Ovary (tissue), 9 donors: Measurements from ENCODE around the gene SV2B. TPM values are rescaled to one million over a fixed set of nuclear protein-coding genes. Genes with fewer than 3 reads are reported as not detected.

Source experiments
- DNase-seq, 5 donors: peaks; one replicate each; pipeline ENCODE4 v3.0.0-alpha.2; 2019 to 2020
- H3K27ac ChIP-seq, 2 donors: fragments of 200-600 bp; one replicate each; pipeline versions ENCODE4 v1.5.1 to v1.8.0; 2019 to 2022
- H3K27me3 ChIP-seq: fragments of 200-600 bp; one replicate; pipeline ENCODE4 v1.8.0; 2022
- H3K36me3 ChIP-seq: fragments of 200-600 bp; sonication (generic); one replicate; pipeline ENCODE4 v1.5.1; 2019
- H3K4me1 ChIP-seq: one replicate; pipeline ENCODE4 v1.8.1; 2013; ENCODE audit warnings: mild to moderate bottlenecking, moderate library complexity; ENCODE audit not compliant: insufficient read depth
- H3K4me3 ChIP-seq: fragments of 200-600 bp; sonication (generic); one replicate; pipeline ENCODE4 v1.5.1; 2017
- H3K9me3 ChIP-seq, 2 donors: fragments of 200-600 bp in 1 of 2; sonication (generic) in 1 of 2; one replicate each; pipeline versions ENCODE4 v1.5.1 to v1.8.1; 2013 to 2019; ENCODE audit warnings: mild to moderate bottlenecking in 1 of 2, moderate library complexity in 1 of 2
- EP300 ChIP-seq: sonication (generic); formaldehyde crosslinking; IDR thresholded peaks from one replicate; pipeline ENCODE4 v1.6.1; 2017; ENCODE audit warnings: antibody characterized with exemption
- POLR2A ChIP-seq: fragments of 450-650 bp; IDR thresholded peaks from one replicate; pipeline ENCODE4 v1.6.1; 2017; ENCODE audit warnings: antibody characterized with exemption, mild to moderate bottlenecking, moderate library complexity
- WGBS, 3 donors: extraction: QIAGEN DNeasy Blood & Tissue Kit in 1 of 3; methylation state at CpG; one replicate each; pipeline versions ENCODE4 v1.1.5 to v1.1.7; 2013 to 2017; 5-methylcytosine and 5-hydroxymethylcytosine counted together
- intact Hi-C, 4 donors: fragments of 100-400 bp; cut with DNase I; formaldehyde crosslinking; loops; one replicate each; pipeline versions ENCODE4 v1.11.0 to v1.15.1; 2022 to 2023
- polyA plus RNA-seq, 2 donors: library from polyadenylated mRNA; stranded (reverse); fragments of 200-250 nt in 1 of 2; fragments of 350-450 nt in 1 of 2; fragmentation: Illumina TruSeq in 1 of 2; extraction: RNeasy Lipid Tissue Mini Kit (QIAGEN cat#74804) in 1 of 2; gene quantifications; one replicate each; pipeline ENCODE4 v1.2.3, GENCODE V29; 2013 to 2014
- total RNA-seq, 7 donors: library from RNA; depleted of rRNA in 2 of 7; stranded (reverse); fragments of >200 nt in 2 of 7; fragmentation: NEBNext Ultra II Directional in 3 of 7; extraction: Animal tissue kit (Norgen Biotek cat#: 25700) in 3 of 7; gene quantifications; one replicate each; pipeline versions ENCODE4 v1.1.0 to v1.2.4, GENCODE V29; 2016 to 2023
- TF ChIP-seq, protein P1 (sequence below), 3 donors: fragments of 450-650 bp in 2 of 3; fragments of 200-600 bp in 1 of 3; IDR thresholded peaks; one replicate each; pipeline versions ENCODE4 v1.5.1 to v1.8.0; 2016 to 2022; ENCODE audit warnings: antibody characterized with exemption in 3 of 3, mild to moderate bottlenecking in 1 of 3
- donor health status: DM: no; HTN: no; CAD: no; lungs with moderate emphysema.
- donor health status: DM: no; HTN: no; CAD: no.
- donor health status: Bipolar disorder and iron deficiency.
- donor health status: DM: yes; HTN: yes; CAD: no.
- donor health status: DM: no; HTN: no; CAD: no.
- donor health status: DM: yes; HTN: yes; CAD: no.

SV2B gene
- total and polyA plus RNA-seq, 9 donors = 0.10 to 1.3 (median 0.22) TPM; not detected in 1

GRCh38 chr15:91133511-91133910, 33.5 kb downstream of the SV2B start:
- DNase-seq = no peak
- Histone ChIP-seq H3K27me3 (no peaks in the 10 kb centered on the region), H3K9me3 (no peaks in the 10 kb centered on the region), H3K36me3 (no peaks in the 10 kb centered on the region), H3K4me3 (no peak overlapping the region), H3K27ac (no peak overlapping the region), H3K4me1 (no peaks in the 10 kb centered on the region)
- TF ChIP-seq EP300 (no peak), POLR2A (no peak)
- TF ChIP-seq, protein P1, sequence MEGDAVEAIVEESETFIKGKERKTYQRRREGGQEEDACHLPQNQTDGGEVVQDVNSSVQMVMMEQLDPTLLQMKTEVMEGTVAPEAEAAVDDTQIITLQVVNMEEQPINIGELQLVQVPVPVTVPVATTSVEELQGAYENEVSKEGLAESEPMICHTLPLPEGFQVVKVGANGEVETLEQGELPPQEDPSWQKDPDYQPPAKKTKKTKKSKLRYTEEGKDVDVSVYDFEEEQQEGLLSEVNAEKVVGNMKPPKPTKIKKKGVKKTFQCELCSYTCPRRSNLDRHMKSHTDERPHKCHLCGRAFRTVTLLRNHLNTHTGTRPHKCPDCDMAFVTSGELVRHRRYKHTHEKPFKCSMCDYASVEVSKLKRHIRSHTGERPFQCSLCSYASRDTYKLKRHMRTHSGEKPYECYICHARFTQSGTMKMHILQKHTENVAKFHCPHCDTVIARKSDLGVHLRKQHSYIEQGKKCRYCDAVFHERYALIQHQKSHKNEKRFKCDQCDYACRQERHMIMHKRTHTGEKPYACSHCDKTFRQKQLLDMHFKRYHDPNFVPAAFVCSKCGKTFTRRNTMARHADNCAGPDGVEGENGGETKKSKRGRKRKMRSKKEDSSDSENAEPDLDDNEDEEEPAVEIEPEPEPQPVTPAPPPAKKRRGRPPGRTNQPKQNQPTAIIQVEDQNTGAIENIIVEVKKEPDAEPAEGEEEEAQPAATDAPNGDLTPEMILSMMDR (IDR thresholded peaks at IDR 0.05) = no peak
- 73 to 82% (median 78%) methylated on average over 8 of the region's 8 CpGs for WGBS, 3 donors
- intact Hi-C loops = no loop called here

DNA sequence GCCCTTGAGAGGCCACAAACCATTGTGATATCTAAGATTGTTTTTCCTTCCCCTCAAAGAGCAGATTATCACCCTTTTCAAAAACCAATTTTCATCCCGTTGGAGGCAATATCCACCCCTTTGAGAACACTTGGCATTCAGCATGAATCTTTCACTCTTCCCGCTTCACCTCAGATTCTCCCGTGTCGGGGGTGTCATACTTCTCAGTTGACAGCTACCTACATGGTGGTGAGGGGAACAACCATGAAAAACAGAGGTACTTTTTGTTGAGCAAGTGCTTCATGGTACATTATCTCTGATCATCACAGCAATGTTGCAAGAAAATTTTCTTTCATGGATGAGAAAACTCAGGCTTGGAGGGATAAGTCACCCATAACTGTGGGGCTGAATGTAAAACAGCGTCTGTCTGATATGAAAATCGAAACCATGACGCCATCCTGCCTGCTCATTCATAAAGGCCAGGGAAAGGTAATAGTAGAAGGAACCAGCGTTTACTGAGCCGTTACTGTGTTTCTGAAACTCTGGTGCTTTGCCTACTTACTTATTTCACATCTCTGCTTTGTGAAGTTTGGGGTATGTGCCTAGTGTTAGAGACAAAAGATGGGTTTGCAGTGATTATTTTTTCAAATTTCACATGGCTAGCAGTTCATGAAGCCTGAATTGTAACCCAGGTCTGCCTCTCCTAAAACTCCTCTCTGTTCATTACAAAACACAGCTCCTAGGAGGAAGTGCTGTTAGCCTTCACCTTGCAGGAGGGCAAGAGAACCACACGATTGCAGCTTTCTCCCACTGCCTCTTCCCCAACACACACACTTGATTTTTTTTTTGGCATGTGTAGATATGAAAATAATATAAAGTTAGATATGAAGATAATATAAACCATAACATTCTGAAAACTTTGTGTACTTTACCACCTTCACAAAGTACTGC, 35.4 kb downstream of the SV2B start:
- Histone ChIP-seq H3K36me3 (no peaks in the 10 kb centered on the region), H3K4me1 (no peaks in the 10 kb centered on the region), H3K4me3 (no peak overlapping the region), H3K27ac (no peak overlapping the region), H3K9me3 (no peaks in the 10 kb centered on the region), H3K27me3 (no peaks in the 10 kb centered on the region)
- WGBS, 3 donors = 70 to 77% (median 73%) methylated on average over 10 of the region's 10 CpGs
- TF ChIP-seq EP300 (no peak), POLR2A (no peak)
- TF ChIP-seq, protein P1 (IDR thresholded peaks at IDR 0.05) = no peak
- no peak for DNase-seq
- intact Hi-C loops = no loop called here

DNA sequence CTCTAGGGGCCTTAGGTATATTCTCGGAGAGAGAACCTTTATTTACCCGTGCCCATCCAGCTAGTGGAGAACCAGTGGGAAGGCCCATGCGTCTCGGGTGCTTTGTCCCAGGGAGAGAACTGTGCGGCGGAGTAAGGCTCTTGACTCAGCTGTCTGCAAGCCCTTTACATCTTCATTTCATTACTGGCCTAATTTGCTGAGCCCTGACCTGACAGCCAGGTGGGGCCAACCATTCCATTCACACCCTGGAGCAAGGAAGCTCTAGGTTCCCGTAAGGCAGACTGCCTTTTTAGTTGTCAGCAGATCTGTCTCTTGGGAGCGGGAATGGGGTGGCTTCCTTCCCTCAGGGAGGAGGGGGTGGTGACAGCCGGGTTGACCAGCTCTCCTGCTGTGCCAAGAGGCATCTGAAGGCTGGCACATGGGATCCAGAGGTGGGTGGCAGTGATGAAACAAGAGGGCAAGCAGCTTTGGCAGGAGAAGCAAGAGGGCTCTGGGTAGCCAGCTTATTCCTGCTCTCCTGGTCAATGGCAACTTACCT, 36.4 kb downstream of the SV2B start:
- Histone ChIP-seq H3K9me3 (no peaks in the 10 kb centered on the region), H3K36me3 (no peaks in the 10 kb centered on the region), H3K4me1 (no peaks in the 10 kb centered on the region), H3K4me3 (no peak overlapping the region), H3K27me3 (no peaks in the 10 kb centered on the region), H3K27ac (no peak overlapping the region)
- WGBS, 3 donors = 62 to 70% (median 67%) methylated on average over 9 of the region's 9 CpGs
- TF ChIP-seq, protein P1 (IDR thresholded peaks at IDR 0.05) = no peak
- TF ChIP-seq POLR2A (no peak), EP300 (no peak)
- intact Hi-C loops = no loop called here
- DNase-seq = no peak

DNA sequence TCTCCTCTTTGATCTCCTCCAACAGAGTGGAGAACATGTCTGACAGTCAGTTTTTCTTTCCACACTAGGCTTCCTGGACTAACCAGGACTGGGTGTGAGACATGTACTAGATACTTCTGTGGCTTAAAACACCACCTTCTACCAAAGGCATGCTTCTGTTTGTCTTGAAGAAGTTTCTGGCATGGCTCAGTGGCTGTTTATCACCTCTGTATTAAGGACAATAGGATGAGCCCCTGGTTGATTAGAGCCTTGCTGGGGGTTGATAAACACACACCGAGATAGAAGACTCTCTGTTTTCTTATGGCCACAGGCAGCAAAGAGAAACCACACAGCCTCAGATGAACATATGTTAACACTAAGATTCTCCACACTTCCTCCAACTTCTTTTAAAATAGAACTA, 40.5 kb downstream of the SV2B start:
- Histone ChIP-seq H3K4me3 (no peak overlapping the region), H3K4me1 (no peaks in the 10 kb centered on the region), H3K27me3 (no peaks in the 10 kb centered on the region), H3K36me3 (no peaks in the 10 kb centered on the region), H3K9me3 (no peaks in the 10 kb centered on the region), H3K27ac (no peak overlapping the region)
- intact Hi-C loops = no loop called here
- TF ChIP-seq, protein P1 (IDR thresholded peaks at IDR 0.05) = no peak
- no peak for TF ChIP-seq EP300
- TF ChIP-seq POLR2A = no peak
- 33 to 45% (median 37%) methylated on average over 1 of the region's 1 CpG for WGBS, 3 donors
- no peak for DNase-seq
